Pancreas (tissue), 10 donors: Measurements from ENCODE around the gene GRAMD4. TPM values are rescaled to one million over a fixed set of nuclear protein-coding genes. Genes with fewer than 3 reads are reported as not detected.
A peak's percentile ranks its signal among the peaks of the same experiment; 100 is the strongest.

Experiments used
- ATAC-seq, 4 donors: fragments of 200-7000 bp; cut with Tn5 transposase; one replicate each; pipeline versions ENCODE4 v1.8.0 to v1.9.1; 2020; ENCODE audit warnings: mild to moderate bottlenecking in 4 of 4, moderate library complexity in 4 of 4
- DNase-seq, 6 donors: peaks; one replicate each; pipeline ENCODE4 v3.0.0-alpha.2; 2020
- FAIRE-seq: peaks from 2 replicates; lab custom pipeline; 2012; peaks lifted over from hg19 to GRCh38; lab: Jason Lieb, UNC
- H3K27ac ChIP-seq, 4 donors: fragments of 200-600 bp; sonication (generic); 1 replicate in 3 of 4; 2 replicates in 1 of 4; pipeline versions ENCODE4 v1.5.0 to v1.8.0; 2020
- H3K27me3 ChIP-seq, 4 donors: fragments of 200-600 bp; one replicate each; pipeline ENCODE4 v1.8.0; 2021
- H3K36me3 ChIP-seq, 3 donors: fragments of 200-600 bp; sonication (generic) in 1 of 3; one replicate each; pipeline versions ENCODE4 v1.5.0 to v1.8.0; 2020 to 2021
- H3K4me1 ChIP-seq, 3 donors: fragments of 200-600 bp; one replicate each; pipeline ENCODE4 v1.8.0; 2021
- H3K4me3 ChIP-seq, 4 donors: fragments of 200-600 bp; sonication (generic) in 2 of 4; one replicate each; pipeline versions ENCODE4 v1.5.0 to v1.8.0; 2020 to 2021
- H3K9me3 ChIP-seq, 4 donors: fragments of 200-600 bp; one replicate each; pipeline ENCODE4 v1.8.0; 2021
- WGBS, 2 donors: extraction: QIAGEN DNeasy Blood & Tissue Kit; methylation state at CpG; one replicate each; pipeline ENCODE4 v1.1.7; 2013; 5-methylcytosine and 5-hydroxymethylcytosine counted together
- intact Hi-C, 3 donors: fragments of 100-400 bp; cut with DNase I; formaldehyde crosslinking; loops; one replicate each; pipeline versions ENCODE4 v1.11.1 to v1.14.2; 2022
- polyA plus RNA-seq, 2 donors: library from polyadenylated mRNA; stranded (reverse); fragments of 200-250 nt; gene quantifications; one replicate each; pipeline ENCODE4 v1.2.3, GENCODE V29; 2013
- total RNA-seq, 6 donors: library from RNA; stranded (reverse); fragmentation: NEBNext Ultra II Directional in 4 of 6; extraction: Animal tissue kit (Norgen Biotek cat#: 25700) in 4 of 6; gene quantifications; one replicate each; pipeline versions ENCODE4 v1.2.1 to v1.2.4, GENCODE V29; 2021 to 2023
- TF ChIP-seq, protein P1 (sequence below), 4 donors: fragments of 200-600 bp; sonication (generic) in 3 of 4; IDR thresholded peaks; one replicate each; pipeline versions ENCODE4 v1.5.0 to v1.8.0; 2021; ENCODE audit warnings: antibody characterized with exemption in 4 of 4
- donor health status: healthy with polysubstance abuse.
- donor health status: DM: no; HTN: no; CAD: no; lungs with moderate emphysema.
- donor health status: DM: no; HTN: no; CAD: no.
- donor health status: control.
- donor health status: control.
- donor health status: Bipolar disorder and iron deficiency.
- donor health status: DM: yes; HTN: yes; CAD: no.
- donor health status: DM: no; HTN: no; CAD: no.
- donor health status: DM: no; HTN: no; CAD: no.
- donor health status: DM: yes; HTN: yes; CAD: no.

Gene GRAMD4
- total and polyA plus RNA-seq, 8 donors: 13.2 to 36.4 (median 21.9) TPM

DNA sequence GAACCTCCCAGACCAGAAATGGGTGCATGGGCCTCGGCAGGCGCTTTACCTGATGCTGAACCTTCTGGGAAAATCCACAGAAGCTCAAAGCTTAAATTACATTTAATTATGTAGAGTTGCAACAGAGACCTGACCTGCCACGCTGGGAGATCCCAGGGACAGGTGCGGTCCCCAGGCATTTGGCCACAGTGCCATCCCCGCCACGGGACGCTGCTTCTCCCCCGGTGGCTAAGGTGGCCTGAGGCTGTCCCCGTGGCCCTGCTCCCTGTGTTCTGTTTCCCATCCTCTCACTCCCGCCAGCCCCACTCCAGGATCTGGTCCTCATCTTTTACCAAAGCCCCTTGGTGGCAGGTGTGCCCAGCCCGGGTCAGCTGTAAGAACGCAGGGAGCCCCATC lies 39.6 kb downstream of the GRAMD4 start:
- peaks cover 0 to 14% (median 0%) of the 10 kb centered on the region in 3 donors for H3K4me1 ChIP-seq
- H3K4me3 ChIP-seq: no peak overlapping the region
- peak overlapping the region in 2 of 4 donors; percentile 26 to 27 for H3K27ac ChIP-seq
- DNase-seq: peak in 1 of 6 donors; percentile 58
- intact Hi-C loops: no loop called here
- no peaks in the 10 kb centered on the region for H3K27me3 ChIP-seq
- TF ChIP-seq, protein P1, sequence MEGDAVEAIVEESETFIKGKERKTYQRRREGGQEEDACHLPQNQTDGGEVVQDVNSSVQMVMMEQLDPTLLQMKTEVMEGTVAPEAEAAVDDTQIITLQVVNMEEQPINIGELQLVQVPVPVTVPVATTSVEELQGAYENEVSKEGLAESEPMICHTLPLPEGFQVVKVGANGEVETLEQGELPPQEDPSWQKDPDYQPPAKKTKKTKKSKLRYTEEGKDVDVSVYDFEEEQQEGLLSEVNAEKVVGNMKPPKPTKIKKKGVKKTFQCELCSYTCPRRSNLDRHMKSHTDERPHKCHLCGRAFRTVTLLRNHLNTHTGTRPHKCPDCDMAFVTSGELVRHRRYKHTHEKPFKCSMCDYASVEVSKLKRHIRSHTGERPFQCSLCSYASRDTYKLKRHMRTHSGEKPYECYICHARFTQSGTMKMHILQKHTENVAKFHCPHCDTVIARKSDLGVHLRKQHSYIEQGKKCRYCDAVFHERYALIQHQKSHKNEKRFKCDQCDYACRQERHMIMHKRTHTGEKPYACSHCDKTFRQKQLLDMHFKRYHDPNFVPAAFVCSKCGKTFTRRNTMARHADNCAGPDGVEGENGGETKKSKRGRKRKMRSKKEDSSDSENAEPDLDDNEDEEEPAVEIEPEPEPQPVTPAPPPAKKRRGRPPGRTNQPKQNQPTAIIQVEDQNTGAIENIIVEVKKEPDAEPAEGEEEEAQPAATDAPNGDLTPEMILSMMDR (IDR thresholded peaks at IDR 0.05): no peak
- no peak for FAIRE-seq
- no peaks in the 10 kb centered on the region for H3K9me3 ChIP-seq
- no peak for ATAC-seq
- 92 to 94% methylated on average over 12 of the region's 12 CpGs for WGBS, 2 donors
- H3K36me3 ChIP-seq: peaks cover 0 to 8% (median 0%) of the 10 kb centered on the region in 3 donors

DNA sequence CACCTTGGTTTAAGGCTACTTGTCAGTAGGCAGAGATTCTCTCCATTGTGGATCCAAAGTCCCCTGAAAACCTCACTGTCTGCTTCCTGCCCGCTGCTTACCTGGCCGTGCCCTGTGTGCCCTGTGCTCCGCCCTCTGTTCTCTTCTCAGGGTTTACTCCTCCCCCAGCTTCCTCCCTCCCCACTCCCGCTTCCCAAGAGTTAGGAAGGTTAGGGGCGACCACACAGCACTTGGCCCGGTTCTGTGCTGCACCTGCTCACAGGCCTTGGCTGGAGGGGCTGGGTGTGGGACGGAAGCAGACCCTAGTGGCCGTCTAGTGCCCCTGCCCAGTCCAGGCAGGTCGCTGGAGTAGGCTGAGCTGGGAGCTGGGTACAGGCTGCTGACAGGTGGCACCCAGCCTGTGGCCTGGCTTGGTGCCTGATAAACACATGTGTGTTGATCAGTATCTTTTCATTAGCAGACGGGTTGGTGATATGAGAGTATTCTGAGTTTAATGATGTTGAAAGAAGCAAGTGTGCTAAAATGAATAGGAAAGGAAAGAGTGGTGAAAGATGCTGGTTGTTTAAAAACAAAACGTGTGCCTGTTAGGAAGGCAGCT lies 40.5 kb downstream of the GRAMD4 start:
- H3K27ac ChIP-seq: peak overlapping the region in 2 of 4 donors; percentile 27 to 52
- TF ChIP-seq, protein P1 (IDR thresholded peaks at IDR 0.05): no peak
- peaks cover 0 to 8% (median 0%) of the 10 kb centered on the region in 3 donors for H3K36me3 ChIP-seq
- intact Hi-C loops: no loop called here
- no peak overlapping the region for H3K4me3 ChIP-seq
- H3K27me3 ChIP-seq: no peaks in the 10 kb centered on the region
- FAIRE-seq (no peak), ATAC-seq (peak; percentile 68 to 88 (median 82)), DNase-seq (peak in 5 of 6 donors; percentile 33 to 82 (median 50))
- H3K9me3 ChIP-seq: no peaks in the 10 kb centered on the region
- 10 to 16% methylated on average over 11 of the region's 11 CpGs for WGBS, 2 donors
- H3K4me1 ChIP-seq: peaks cover 0 to 14% (median 0%) of the 10 kb centered on the region in 3 donors

DNA sequence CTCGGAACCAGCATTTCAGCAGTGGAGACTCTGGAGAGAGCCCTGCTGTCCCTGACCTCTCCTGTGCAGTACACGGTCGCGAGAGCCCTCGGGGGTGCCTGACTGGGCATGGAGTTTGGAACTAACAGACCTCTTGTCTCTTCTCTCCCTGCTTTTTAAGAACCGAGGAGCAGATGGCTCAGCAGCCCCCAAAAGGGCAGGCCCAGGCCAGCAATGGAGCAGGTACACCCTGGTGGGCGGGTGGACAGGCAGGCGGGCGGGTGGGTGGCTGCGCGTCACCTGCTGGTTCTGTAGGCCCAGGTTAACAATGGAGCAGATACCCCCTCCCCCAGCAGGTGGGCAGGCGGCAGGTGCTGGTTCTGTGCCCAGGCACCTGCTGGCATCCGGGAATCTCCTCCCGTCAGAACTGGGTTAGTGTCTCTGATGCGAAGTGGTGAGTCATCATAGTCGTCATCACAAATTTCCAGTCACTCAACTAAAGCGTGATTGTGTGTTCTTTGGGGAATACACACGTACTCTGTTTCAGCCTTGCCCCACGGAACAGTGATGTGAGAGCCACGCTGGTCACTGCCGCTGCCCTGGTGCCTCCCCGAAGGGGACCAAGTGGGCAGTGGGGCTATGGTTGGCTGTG lies 41.1 kb downstream of the GRAMD4 start:
- peaks cover 0 to 14% (median 0%) of the 10 kb centered on the region in 3 donors for H3K4me1 ChIP-seq
- H3K9me3 ChIP-seq: no peaks in the 10 kb centered on the region
- intact Hi-C loops: no loop called here
- DNase-seq: peak in 1 of 6 donors; percentile 53
- H3K27ac ChIP-seq: peak overlapping the region in 2 of 4 donors; percentile 27 to 52
- H3K36me3 ChIP-seq: peaks cover 0 to 8% (median under 1%) of the 10 kb centered on the region in 3 donors
- H3K27me3 ChIP-seq: no peaks in the 10 kb centered on the region
- TF ChIP-seq, protein P1 (IDR thresholded peaks at IDR 0.05): no peak
- 81 to 87% methylated on average over 22 of the region's 22 CpGs for WGBS, 2 donors
- no peak overlapping the region for H3K4me3 ChIP-seq
- FAIRE-seq: no peak
- ATAC-seq: peak in 3 of 4 donors; percentile 24 to 65 (median 32)

DNA sequence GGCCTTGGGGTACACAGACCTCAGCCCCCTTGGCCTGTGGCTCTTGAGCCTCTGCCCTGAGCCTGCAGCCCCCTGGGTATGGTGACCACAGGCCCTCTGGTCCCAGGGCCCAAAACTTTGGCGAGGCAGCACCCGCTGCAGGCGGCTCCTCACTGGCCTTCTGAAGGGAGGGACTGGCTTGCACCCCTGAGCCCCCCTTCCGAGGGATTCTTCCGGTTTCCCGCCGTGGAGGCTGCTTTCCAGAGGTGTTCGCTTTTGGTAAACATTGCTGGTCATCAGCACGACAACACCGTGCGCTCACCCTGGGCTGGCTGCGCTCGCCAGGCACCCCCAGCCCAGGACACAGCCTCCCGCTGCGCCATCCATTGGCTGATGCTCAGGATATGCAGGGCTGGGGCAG lies 42.0 kb downstream of the GRAMD4 start:
- FAIRE-seq (no peak), DNase-seq (peak in 1 of 6 donors; percentile 68), ATAC-seq (no peak)
- peaks cover 0 to 14% (median 0%) of the 10 kb centered on the region in 3 donors for H3K4me1 ChIP-seq
- no peaks in the 10 kb centered on the region for H3K27me3 ChIP-seq
- peaks cover 2 to 8% (median 8%) of the 10 kb centered on the region in 3 donors for H3K36me3 ChIP-seq
- no peaks in the 10 kb centered on the region for H3K9me3 ChIP-seq
- WGBS, 2 donors: 92 to 95% methylated on average over 13 to 15 of the region's 15 CpGs
- no peak overlapping the region for H3K27ac ChIP-seq
- H3K4me3 ChIP-seq: no peak overlapping the region
- TF ChIP-seq, protein P1 (IDR thresholded peaks at IDR 0.05): no peak
- intact Hi-C loops: no loop called here
